SIG-M5 (cell line): ENCODE measurements around the gene SHLD2.
"Not testable (repeated sequence)": the region's sequence is repeated elsewhere in the genome, so short reads cannot be mapped to it uniquely, and the experiment has no call there.

Source experiments
- DNase-seq: peaks from one replicate; lab custom pipeline; 2025; lab: John Stamatoyannopoulos, UW

The SHLD2 gene, protein sequence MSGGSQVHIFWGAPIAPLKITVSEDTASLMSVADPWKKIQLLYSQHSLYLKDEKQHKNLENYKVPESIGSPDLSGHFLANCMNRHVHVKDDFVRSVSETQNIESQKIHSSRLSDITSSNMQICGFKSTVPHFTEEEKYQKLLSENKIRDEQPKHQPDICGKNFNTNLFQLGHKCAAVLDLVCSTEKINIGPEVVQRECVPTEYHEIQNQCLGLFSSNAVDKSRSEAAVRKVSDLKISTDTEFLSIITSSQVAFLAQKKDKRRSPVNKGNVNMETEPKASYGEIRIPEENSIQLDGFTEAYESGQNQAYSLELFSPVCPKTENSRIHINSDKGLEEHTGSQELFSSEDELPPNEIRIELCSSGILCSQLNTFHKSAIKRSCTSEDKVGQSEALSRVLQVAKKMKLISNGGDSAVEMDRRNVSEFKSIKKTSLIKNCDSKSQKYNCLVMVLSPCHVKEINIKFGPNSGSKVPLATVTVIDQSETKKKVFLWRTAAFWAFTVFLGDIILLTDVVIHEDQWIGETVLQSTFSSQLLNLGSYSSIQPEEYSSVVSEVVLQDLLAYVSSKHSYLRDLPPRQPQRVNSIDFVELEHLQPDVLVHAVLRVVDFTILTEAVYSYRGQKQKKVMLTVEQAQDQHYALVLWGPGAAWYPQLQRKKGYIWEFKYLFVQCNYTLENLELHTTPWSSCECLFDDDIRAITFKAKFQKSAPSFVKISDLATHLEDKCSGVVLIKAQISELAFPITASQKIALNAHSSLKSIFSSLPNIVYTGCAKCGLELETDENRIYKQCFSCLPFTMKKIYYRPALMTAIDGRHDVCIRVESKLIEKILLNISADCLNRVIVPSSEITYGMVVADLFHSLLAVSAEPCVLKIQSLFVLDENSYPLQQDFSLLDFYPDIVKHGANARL

DNA sequence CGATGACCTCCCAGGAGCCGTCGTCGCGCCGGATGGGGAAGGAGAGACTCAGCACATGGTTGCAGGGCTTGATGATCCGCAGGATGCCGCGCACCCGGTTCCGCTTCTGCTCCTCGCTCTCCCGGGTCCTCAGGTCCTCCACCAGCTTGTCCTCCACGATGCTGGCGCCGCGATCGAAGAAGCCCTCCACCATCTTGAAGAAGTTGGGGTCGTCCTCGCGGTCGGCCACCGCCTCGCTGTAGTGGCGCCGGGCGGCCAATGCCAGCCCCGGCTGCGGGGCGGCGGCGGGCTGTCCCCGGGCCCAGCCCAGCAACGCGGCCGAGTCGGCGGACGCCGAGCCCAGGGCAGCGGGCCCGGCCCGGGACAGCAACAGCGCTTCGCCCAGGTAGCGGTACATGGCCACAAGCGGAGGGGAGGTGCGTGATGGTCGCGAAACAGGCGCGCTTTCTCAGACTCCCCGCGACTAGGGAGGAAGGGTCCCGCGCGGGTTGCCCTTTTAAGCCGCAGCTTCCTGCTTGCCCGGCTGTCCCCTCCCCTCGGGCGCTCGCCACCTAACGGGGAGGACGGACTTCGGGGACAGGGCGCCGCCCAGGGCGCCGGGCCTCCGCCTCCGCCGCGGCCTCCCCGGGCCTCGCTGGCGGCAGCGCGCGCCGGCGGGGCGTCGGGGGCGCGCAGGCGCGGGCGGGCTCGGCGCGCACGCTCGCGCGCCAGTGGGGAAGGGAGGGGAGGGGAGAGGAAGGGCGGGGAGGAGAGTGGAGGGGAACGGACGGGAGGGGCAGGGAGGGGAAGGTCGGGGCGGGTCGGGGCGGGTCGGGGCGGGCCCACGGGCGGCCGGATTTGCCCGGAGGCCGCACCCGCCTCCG is at the start of gene SHLD2, which contains the start of gene GLUD1:
SHLD2 (plus strand) TSS at position 834 of the 863 bp plus-strand sequence. CDS start 56,149 bp downstream, outside the sequence.
GLUD1 (minus strand) TSS at position 471 of the 863 bp plus-strand sequence; CDS start at position 397, 74 bp downstream.
- peak; percentile 27 for DNase-seq

DNA sequence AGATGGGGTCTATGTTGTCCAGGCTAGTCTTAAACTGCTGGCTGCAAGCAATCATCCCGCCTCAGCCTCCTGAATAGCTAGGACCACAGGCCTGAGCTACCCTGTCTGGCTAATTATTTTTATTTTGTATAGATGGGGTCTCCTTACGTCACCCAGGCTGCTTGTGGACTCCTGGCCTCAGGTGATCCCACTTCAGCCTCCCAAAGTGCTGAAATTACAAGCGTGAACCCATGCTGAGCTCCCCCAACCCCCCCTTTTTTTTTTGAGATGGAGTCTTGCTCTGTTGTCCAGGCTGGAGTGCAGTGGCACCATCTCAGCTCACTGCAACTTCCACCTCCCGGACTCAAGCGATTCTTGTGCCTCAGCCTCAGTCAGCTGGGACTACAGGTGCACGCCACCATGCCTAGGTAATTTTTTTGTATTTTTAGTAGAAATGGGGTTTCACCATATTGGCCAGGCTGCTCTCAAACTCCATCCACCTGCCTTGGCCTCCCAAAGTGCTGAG is 49.5 kb upstream of the SHLD2 start:
- no peak for DNase-seq

DNA sequence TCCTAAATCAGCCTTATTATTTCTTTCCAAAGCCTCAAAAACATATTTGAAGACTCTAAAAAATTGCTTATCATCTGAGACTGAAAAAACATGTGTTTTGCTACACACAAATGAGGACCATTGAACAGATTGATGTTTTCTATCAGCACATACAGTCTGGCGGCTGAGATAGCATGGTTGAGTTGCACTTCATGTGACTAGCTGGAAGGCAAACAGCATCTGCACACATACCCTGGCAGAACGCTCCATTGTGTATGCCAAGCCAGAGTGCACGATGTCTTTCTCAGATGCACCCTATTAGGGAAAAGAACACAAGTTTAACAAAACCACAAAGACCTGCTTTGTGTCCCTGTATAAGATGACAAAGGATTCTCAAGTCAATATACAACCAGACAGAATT is 41.9 kb upstream of the SHLD2 start:
- DNase-seq = no peak

DNA sequence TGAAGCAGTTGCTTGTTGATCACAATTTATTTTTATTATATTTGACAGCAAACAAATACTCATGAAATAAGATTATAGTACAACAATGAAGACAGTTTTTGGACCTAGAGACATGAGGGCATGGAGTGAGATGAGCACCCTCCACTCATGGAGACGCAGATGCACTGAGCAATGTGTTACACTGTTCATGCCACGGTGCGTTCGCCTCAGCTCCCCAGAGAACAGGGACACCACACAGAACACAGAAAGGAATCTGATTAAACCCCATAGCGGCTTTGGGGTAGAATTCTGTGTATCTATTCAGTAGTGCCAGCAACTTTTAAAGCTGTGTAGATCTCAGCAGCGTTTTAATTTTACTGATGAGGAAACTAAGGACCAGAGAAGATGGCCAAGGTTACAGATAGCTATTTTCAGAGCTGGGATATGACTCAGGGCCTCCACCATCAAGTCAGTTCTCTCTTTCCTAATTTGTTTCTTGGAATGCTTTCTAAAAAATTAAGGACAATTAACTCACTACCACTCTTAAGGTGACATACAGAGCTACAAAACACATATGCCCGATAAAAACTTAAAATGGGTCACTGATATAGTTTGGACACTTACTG is 41.3 kb upstream of the SHLD2 start:
- no peak for DNase-seq

DNA sequence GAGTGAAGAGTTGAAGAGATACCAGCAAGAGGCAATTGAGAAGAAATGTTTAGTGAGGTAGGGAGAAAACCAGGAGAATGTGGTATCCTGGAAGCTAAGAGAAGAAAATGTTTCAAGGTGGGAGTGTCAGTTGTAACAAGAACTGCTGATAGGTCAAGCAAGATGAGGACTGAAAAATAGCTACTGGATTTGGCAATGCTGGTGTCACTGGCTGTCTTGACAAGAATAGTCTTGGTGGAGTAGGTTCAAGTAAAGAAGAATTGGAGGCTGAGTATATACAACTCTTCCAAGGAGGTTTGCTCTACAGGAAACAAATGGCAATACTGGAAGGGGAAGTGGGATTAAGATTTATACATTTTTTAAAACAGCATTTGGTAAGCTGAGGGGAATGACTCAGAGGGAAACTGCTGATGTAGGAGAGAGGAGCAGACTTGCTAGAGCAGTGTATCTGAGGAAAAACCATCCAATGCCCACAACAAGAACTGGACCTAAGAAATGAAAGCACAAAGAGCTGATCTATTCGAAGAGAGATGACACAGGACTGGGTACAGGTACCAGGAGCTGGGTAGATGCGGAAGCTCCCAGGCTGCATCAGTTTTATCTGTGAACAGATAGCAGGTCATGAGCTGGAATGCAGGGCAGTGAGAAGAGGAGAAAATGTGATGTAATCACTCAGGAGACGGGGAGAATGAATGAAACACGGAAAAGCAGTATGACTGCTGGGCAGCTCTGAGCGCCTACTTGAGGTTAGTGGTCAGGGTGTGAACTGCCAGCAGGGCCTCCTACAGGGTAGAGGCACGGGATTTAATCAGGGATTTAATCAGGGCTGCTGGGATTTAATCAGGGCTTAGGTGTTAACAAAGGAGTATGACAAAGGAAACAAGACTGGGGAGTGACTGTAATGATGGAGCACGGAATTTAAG is 40.4 kb upstream of the SHLD2 start:
- peak; percentile 3 for DNase-seq

DNA sequence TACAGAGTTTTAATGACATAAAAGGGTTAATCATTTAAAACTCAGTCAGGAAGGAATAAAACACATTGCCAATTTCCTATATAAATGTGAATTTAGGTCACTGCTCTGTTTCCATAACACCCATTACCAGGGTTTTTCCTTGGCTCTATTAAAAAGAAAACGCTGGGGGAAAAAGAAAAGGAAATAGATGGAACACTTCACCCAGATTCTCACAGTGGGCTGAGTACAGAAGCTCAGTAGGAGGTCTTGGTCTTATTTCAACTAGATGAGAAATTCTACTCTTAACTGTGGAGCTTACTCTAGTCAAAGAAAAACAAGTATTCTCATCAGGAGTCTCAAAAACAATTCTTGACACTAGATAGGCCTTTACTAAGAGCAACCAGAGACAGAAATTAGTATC is 36.8 kb upstream of the SHLD2 start:
- no peak for DNase-seq

DNA sequence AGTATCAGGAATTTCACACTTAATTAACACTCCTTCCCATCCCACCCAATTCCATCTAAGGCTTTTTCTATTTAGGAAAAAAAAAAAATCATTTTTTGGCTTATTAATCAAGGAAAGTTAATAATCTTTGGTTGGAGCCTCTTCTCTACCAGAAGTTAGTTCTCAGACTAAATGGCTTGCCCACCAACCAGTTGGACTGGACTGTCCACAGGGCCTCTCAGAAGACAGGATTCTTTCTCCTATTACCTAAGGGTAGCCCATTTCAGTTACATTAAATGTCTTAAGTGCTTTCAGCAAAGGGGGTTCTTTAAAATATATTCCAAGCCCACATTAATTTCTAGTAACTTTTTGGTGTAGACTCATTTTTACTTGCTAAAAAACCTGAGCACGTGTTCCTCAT is 35.6 kb upstream of the SHLD2 start:
- no peak for DNase-seq

DNA sequence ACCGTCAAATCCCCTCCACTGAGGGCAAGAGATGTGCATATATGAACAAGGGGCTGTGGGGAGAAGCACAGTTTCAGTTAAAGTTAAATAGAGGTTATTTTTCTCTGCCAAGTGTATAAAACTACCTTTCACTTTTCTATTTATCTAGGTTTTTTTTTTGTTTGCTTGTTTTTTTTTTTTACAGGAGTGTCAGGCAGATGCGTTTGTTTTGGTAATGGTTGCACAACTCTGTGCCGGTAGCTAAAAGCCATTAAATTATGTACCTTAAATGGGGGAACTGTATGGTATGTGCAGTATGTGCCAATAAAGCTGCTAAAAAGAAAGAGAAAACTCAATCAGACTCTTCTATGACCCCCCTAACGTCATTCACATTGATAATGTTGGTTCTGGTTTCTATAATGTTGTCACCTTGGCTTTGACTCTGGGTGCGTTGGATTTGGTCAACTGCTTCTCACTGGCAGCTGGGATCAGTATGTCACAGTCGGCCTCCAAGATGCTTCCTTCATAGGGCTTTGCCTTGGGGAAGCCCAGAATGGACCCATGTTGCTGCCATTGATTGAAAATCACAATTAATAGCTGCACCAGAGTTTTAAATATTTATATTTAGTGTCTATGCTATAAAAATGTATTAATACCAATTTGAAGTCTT is 34.6 kb upstream of the SHLD2 start:
- DNase-seq = no peak

DNA sequence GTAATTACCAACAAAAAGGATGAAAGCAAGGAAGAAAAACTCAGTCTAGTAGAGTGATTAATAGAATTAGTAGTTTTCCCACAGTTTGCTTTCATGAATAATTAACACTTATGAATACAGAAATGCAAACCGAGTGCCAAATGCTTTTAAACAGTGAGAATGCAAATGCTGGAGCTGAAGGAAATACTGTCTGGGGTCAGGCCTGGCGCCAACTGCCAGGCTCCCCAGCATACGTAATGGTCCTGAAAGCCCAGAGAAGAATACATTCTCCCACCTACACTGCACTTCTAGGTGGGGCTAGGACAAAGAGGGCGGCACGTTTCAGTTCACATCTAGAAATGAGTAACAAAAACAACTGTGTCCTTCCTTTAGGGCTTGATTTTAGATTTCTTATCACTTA is 30.4 kb upstream of the SHLD2 start:
- DNase-seq = no peak

DNA sequence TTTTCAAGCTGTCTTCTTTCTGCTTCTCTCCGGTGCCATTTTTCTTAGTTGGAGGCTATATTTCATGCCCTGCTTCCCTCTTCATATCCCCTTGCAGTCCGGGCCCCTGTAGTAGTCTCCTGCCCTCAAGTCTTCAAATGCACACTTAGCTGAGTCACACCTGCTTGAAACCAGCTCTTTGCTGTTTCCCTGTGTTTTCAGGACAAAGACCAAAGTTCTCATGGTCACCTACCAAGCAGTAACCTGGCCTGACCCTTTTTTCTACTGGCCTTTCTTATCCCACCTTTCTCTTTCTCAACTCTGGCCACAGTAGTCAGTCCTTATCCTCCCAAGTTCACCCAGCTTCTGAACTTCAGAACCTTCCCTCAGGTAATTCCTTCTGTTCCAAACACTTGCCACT is 28.8 kb upstream of the SHLD2 start:
- DNase-seq = no peak

DNA sequence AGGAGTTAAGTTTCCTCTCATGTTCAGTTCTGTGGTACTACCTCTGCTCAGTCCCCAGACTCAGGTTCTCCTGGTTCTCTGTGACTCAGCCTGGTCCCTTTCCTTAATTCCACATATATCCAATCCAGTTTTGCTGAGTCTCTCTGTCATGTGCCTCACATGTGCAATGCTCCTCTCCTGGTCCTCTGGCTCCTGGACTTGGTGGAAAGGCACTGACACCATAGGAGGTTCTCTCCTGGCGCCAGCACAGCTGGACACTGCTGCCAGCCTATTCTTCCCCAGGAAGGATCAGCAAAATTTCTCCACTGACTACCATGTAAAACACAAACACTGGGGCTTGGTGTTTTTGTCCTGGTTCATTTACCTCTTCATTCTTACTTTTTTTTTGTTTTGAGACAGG is 28.1 kb upstream of the SHLD2 start:
- no peak for DNase-seq

DNA sequence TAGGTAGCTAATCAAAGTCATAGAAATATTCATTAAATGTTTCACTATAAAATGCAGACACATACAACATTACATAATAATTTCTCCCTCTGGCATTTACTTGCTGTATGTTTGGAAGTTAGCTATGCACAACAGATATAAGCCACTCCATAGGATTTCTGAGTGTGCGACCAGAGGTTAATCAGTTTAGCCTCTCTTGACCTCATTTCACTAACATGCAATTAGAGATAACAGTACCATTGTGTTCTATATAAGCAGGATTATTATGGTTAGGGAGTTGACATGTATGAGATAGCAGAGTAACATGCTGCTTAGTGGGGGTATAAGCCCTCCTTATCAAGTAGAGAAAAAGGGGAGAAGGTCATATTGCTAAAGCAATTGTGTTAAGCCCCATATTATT is 26.7 kb upstream of the SHLD2 start:
- no peak for DNase-seq

DNA sequence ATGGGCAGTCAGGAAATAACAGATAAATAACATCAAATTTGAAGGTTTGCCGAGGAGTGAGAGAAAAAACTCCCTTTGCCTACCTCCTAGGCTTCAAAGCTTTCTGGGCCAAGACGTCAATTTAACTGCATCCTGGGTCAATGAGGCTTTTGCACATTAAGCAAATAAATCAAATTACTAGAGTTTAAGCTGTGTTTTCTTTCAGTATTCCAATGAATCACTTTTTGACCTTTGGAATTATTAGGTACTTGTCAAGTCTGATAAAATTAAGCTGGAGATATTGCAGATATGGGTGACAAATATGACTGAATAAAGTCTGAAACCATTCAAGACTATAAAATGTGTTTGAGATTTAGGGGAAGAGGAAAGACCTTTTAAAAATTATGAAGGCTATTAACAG is 22.6 kb upstream of the SHLD2 start:
- no peak for DNase-seq

DNA sequence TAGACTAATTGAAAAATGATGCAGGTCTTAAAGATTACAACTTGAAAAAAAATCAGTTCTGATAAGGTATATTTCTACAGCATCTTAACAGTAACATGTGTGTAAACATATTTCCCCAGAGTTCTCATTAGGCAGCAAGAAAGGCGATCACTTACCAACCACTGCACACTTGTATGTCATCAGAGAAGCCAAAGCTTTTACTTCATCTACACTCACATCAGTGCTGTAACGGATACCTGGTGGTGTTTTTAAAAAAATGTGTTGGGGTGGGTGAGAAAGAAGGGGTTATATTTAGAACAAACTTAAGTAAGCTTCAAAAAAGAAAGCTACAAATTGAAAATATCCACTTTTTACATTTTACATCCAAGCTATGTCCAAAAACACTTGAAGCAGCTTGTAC is 18.6 kb upstream of the SHLD2 start:
- not testable (repeated sequence) for DNase-seq

DNA sequence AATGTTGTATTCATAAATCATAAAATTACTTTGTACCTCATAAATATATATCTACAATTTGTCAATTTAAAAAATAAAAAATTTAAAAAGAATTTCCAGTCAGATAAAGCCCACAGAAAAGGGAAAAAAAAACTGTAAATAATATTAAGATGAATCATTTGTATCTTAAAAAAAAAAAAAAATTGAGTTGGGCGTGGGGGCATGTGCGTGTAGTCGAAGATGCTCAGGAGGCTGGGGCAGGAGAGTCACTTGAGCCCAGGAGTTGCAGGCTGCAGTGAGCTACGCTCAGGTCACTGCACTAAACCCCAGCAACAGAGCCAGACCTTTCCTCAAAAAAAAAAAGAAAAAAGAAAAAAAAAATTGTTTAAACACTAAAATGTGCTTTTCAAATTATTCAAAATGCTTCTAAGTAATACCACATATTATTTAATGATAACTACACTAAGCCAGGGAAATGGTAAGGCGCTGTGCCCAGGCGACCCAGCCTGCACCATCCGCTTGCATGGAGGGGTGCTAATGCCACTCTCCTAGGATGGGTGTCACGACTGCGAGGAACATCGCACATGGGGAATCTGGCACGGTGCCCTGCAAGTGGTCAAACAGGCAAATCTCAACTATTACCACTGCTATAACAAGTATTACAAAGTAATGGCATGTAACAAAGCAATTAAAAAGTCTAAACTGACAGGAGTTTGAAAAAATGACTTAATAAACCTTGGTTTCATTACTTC is 15.7 kb upstream of the SHLD2 start:
- DNase-seq = no peak

DNA sequence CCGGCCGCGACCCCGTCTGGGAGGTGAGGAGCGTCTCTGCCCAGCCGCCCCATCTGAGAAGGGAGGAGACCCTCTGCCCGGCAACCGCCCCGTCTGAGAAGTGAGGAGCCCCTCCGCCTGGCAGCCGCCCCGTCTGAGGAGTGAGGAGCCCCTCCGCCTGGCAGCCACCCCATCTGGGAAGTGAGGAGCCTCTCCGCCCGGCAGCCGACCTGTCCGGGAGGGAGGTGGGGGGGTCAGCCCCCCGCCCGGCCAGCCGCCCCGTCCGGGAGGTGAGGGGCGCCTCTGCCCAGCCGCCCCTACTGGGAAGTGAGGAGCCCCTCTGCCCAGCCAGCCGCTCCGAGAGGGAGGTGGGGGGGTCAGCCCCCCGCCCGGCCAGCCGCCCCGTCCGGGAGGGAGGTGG is 14.4 kb upstream of the SHLD2 start:
- DNase-seq = not testable (repeated sequence)

DNA sequence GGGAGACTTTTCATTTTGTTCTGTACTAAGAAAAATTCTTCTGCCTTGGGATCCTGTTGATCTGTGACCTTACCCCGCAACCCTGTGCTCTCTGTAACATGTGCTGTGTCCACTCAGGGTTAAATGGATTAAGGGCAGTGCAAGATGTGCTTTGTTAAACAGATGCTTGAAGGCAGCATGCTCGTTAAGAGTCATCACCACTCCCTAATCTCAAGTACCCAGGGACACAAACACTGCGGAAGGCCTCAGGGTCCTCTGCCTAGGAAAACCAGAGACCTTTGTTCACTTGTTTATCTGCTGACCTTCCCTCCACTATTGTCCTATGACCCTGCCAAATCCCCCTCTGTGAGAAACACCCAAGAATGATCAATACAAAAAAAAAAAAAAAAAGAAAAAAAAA is 13.4 kb upstream of the SHLD2 start:
- not testable (repeated sequence) for DNase-seq

DNA sequence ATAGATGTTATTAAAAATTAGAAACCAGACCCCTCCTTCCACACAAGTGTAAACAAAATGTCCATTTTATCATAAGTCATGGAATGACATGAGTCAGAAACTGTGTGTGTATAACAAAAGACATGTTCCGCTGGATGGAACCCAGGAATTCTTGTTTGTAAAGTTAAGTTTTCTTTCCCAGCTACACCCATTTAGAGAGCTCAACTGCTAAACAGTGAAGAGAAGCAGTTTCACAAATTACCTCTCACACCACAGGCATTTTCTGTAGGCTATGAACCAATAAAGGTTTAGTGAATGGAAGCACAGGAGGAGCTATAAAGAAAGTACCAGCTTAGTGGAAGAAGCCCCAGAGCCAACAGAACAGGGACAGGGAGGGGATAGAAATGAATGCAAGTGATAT is 12.8 kb upstream of the SHLD2 start:
- DNase-seq = not testable (repeated sequence)
